ENCODE measurements around the gene IL20RB. TPM values are rescaled to one million over a fixed set of nuclear protein-coding genes. Genes with fewer than 3 reads are reported as not detected.

Gene IL20RB
- polyA plus RNA-seq, 3 donors: 0.16 to 1.2 TPM; not detected in 1

DNA sequence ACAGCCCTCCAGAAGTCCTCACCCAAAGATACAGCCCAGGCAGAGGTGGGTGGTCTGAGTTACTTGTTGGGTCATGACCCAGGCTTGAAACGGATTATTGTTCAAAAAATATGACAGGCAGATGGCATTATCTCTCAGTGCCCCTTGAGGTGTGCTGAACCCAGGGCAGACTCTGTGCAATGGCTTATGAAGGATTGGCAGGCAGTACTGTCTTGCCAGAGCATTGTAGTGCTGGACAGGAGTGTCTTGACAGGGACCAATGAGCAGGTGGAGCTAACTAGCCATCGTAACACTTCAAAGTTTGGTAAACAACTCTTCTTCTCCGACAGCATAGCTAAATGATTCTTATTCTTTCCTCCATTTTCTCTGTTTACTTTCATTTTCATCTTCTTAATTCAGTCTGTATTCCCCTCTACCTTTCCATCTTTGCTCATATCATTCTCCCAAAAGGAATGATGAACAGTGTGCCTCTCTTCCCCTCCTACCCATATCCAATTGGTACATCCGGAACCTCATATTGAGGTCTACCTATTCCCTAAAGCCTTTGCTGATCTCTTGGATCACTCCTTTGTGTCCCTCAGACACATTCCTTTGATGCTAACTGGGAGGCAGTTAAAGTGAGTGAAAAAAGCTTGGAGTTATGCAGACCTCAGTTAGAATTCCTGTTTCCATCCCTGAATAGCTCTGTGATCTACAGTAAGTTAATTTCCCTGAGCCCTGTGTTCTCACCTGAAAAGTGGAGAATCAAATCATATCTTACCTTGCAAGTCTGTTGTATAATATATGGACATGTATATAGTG is 2.6 kb upstream of the IL20RB start:
- no peak for DNase-seq
- Histone ChIP-seq H3K4me3 (replicated peaks in 1 of 3; ENCODE audit: low read depth in 2 of 3, low read length in 3 of 3) (no peak overlapping the region), H3K27ac (ENCODE audit: low read depth in 1 of 2, low read length in 2 of 2) (peak overlapping the region in 1 of 2 donors; percentile 28), H3K27me3 (ENCODE audit: control insufficient read depth in 2 of 2, insufficient read depth in 2 of 2, low read length in 2 of 2) (no peaks in the 10 kb centered on the region), H2AFZ (ENCODE audit: insufficient read depth, low read depth, low read length, poor library complexity, severe bottlenecking) (no peak overlapping the region), H3K4me1 (ENCODE audit: control insufficient read depth in 1 of 2, insufficient read depth in 2 of 2, low read length in 2 of 2) (peaks cover 12 to 26% of the 10 kb centered on the region in 2 donors), H3K4me2 (replicated peaks; ENCODE audit: extremely low read depth, low read length, poor library complexity, severe bottlenecking) (no peak overlapping the region), H3K9ac (ENCODE audit: insufficient read depth, low read length, poor library complexity, severe bottlenecking) (no peak overlapping the region), H4K20me1 (ENCODE audit: insufficient read depth, low read length) (peaks cover under 1% of the 10 kb centered on the region), H3K9me3 (replicated peaks in 1 of 2; ENCODE audit: control insufficient read depth in 1 of 2, insufficient read depth in 1 of 2, low read length in 2 of 2) (no peaks in the 10 kb centered on the region), H3K36me3 (replicated peaks in 1 of 2; ENCODE audit: control insufficient read depth in 1 of 2, insufficient read depth in 2 of 2, low read length in 2 of 2) (peaks cover 0 to 6% of the 10 kb centered on the region in 2 donors), H3K79me2 (ENCODE audit: insufficient read depth, low read length) (no peaks in the 10 kb centered on the region)
- Mint-ChIP-seq H3K9me3 (peaks cover 0 to 2% (median 0%) of the 10 kb centered on the region in 7 donors), H3K4me3 (no peak overlapping the region), H3K27me3 (ENCODE audit: low read depth in 3 of 3) (peaks cover 0 to 2% (median 1%) of the 10 kb centered on the region in 3 donors), H3K4me1 (peaks cover 39% of the 10 kb centered on the region), H3K27ac (peak overlapping the region in 2 of 7 donors; percentile 2 to 22), H3K36me3 (peaks cover 7 to 13% of the 10 kb centered on the region in 2 donors)
- intact Hi-C loops (cut with micrococcal nuclease): no loop called here
- WGBS (ENCODE audit: insufficient coverage): 100% methylated on average over 3 of the region's 4 CpGs
- TF ChIP-seq CTCF (IDR thresholded peaks at IDR 0.05): no peak

DNA sequence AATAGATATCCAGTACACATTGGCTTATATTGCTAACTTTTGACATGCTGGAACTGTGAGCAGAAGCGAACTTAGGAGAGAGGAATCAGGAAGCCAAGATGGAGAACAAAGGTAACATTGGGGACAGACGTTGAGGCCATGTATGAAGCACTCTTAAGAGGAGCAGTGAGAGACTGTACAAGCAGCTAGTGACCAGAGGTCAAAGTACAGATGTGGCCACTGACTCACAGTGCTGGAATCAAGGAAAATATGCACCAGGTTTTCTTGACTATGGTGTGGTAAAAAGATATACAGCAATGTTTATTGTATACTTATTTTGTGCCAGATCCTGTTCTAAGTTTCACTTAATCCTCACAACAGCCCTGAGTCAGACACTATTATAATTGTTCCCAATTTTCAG is 2.0 kb upstream of the IL20RB start:
- no peak overlapping the region for H3K4me3 Mint-ChIP-seq
- H3K27me3 Mint-ChIP-seq (ENCODE audit: low read depth in 3 of 3): peaks cover 0 to 2% (median 1%) of the 10 kb centered on the region in 3 donors
- Histone ChIP-seq H4K20me1 (ENCODE audit: insufficient read depth, low read length) (no peaks in the 10 kb centered on the region), H3K4me3 (replicated peaks in 1 of 3; ENCODE audit: low read depth in 2 of 3, low read length in 3 of 3) (no peak overlapping the region), H3K4me1 (ENCODE audit: control insufficient read depth in 1 of 2, insufficient read depth in 2 of 2, low read length in 2 of 2) (peaks cover 7 to 20% of the 10 kb centered on the region in 2 donors), H3K4me2 (replicated peaks; ENCODE audit: extremely low read depth, low read length, poor library complexity, severe bottlenecking) (no peak overlapping the region), H3K9me3 (replicated peaks in 1 of 2; ENCODE audit: control insufficient read depth in 1 of 2, insufficient read depth in 1 of 2, low read length in 2 of 2) (no peaks in the 10 kb centered on the region), H3K27me3 (ENCODE audit: control insufficient read depth in 2 of 2, insufficient read depth in 2 of 2, low read length in 2 of 2) (no peaks in the 10 kb centered on the region), H3K27ac (ENCODE audit: low read depth in 1 of 2, low read length in 2 of 2) (no peak overlapping the region), H3K79me2 (ENCODE audit: insufficient read depth, low read length) (no peaks in the 10 kb centered on the region), H3K9ac (ENCODE audit: insufficient read depth, low read length, poor library complexity, severe bottlenecking) (no peak overlapping the region), H3K36me3 (replicated peaks in 1 of 2; ENCODE audit: control insufficient read depth in 1 of 2, insufficient read depth in 2 of 2, low read length in 2 of 2) (peaks cover 0 to 6% of the 10 kb centered on the region in 2 donors), H2AFZ (ENCODE audit: insufficient read depth, low read depth, low read length, poor library complexity, severe bottlenecking) (no peak overlapping the region)
- no peak for DNase-seq
- intact Hi-C loops (cut with micrococcal nuclease): no loop called here
- no peak overlapping the region for H3K27ac Mint-ChIP-seq
- peaks cover 0 to 2% (median 0%) of the 10 kb centered on the region in 7 donors for H3K9me3 Mint-ChIP-seq
- WGBS (ENCODE audit: insufficient coverage): 88% methylated on average over 2 of the region's 2 CpGs
- H3K4me1 Mint-ChIP-seq: peaks cover 36% of the 10 kb centered on the region
- peaks cover 7 to 13% of the 10 kb centered on the region in 2 donors for H3K36me3 Mint-ChIP-seq
- TF ChIP-seq CTCF (IDR thresholded peaks at IDR 0.05): no peak
